Uterus (tissue), 2 donors: ENCODE results near the gene RNPS1.

Experiments used
- CTCF ChIP-seq, 4 experiments: fragments of 200-600 bp in 2 of 4; fragments of 450-650 bp in 2 of 4; sonication (generic) in 2 of 4; IDR thresholded peaks; one replicate each; pipeline ENCODE4 v1.5.1; 2016 to 2019; ENCODE audit warnings: antibody characterized with exemption in 4 of 4, mild to moderate bottlenecking in 2 of 4, moderate library complexity in 1 of 4
- POLR2A ChIP-seq, 2 donors: fragments of 450-650 bp; IDR thresholded peaks; one replicate each; pipeline ENCODE4 v1.6.1; 2016; ENCODE audit warnings: antibody characterized with exemption in 2 of 2, mild to moderate bottlenecking in 1 of 2, moderate library complexity in 1 of 2

GRCh38 chr16:2237102-2237482, 30.8 kb downstream of the RNPS1 start:
- TF ChIP-seq POLR2A (IDR thresholded peaks at IDR 0.05): no peak
- no peak for TF ChIP-seq CTCF (IDR thresholded peaks at IDR 0.05)
